ENCODE data around the gene LRBA.

- TF ChIP-seq POLR2A (IDR thresholded peaks at IDR 0.05) (no peak), CTCF (IDR thresholded peaks at IDR 0.05) (no peak), POLR2AphosphoS5 (IDR thresholded peaks at IDR 0.05) (no peak), EP300 (IDR thresholded peaks at IDR 0.05) (no peak)
These were observed 34.4 kb upstream of the LRBA start for GRCh38 chr4:151049430-151049884.
